Calu3 (cell line): ENCODE data around the gene LCAT. TPM values are rescaled to one million over a fixed set of nuclear protein-coding genes. Genes with fewer than 3 reads are reported as not detected.

Experiments
- BruUV-seq: library from RNA; stranded (reverse); fragments of 400-500 nt; replicated peaks from 2 replicates; lab custom pipeline; 2021; lab: Mats Ljungman, UMichigan
- CTCF ChIA-PET: fragments of 300-600 bp; sonication (Branson Sonifier 250); formaldehyde crosslinking; loops from one replicate; lab custom pipeline; 2022; ENCODE audit warnings: antibody characterized with exemption; lab: Charles Lee
- DNase-seq: peaks from one replicate; pipeline ENCODE4 v3.0.0; 2022
- H3K27ac Mint-ChIP-seq: one replicate; pipeline ENCODE4 v1.8.0; 2022; ENCODE audit warnings: mixed read lengths; ENCODE audit not compliant: unreplicated experiment
- H3K27me3 Mint-ChIP-seq: one replicate; pipeline ENCODE4 v1.8.0; 2022; ENCODE audit warnings: mixed read lengths; ENCODE audit not compliant: unreplicated experiment
- H3K36me3 Mint-ChIP-seq: one replicate; pipeline ENCODE4 v1.8.0; 2022; ENCODE audit warnings: mild to moderate bottlenecking, moderate library complexity, mixed read lengths; ENCODE audit not compliant: insufficient read depth, unreplicated experiment
- H3K4me1 Mint-ChIP-seq: one replicate; pipeline ENCODE4 v1.8.0; 2022; ENCODE audit warnings: mild to moderate bottlenecking, low read depth, mixed read lengths; ENCODE audit not compliant: unreplicated experiment
- H3K4me3 Mint-ChIP-seq: one replicate; pipeline ENCODE4 v1.8.0; 2022; ENCODE audit warnings: mild to moderate bottlenecking, low read depth, moderate library complexity, mixed read lengths; ENCODE audit not compliant: unreplicated experiment
- H3K9me3 Mint-ChIP-seq: one replicate; pipeline ENCODE4 v1.8.0; 2022; ENCODE audit warnings: low read depth, mixed read lengths; ENCODE audit not compliant: unreplicated experiment
- intact Hi-C: fragments of 100-400 bp; cut with micrococcal nuclease; formaldehyde crosslinking; loops from one replicate; pipeline ENCODE4 v1.10.0; 2022; ENCODE audit not compliant: unreplicated experiment
- total RNA-seq: library from RNA; stranded (reverse); gene quantifications from 2 replicates; pipeline ENCODE4 v1.2.3, GENCODE V29; 2022
- TF ChIP-seq, protein P1 (sequence below): fragments of 200-600 bp; IDR thresholded peaks from one replicate; pipeline ENCODE4 v1.8.0; 2022; ENCODE audit warnings: antibody characterized with exemption; ENCODE audit not compliant: unreplicated experiment

Gene LCAT
- total RNA-seq, 1 experiment from 2014 or later, result 14.7 TPM

DNA sequence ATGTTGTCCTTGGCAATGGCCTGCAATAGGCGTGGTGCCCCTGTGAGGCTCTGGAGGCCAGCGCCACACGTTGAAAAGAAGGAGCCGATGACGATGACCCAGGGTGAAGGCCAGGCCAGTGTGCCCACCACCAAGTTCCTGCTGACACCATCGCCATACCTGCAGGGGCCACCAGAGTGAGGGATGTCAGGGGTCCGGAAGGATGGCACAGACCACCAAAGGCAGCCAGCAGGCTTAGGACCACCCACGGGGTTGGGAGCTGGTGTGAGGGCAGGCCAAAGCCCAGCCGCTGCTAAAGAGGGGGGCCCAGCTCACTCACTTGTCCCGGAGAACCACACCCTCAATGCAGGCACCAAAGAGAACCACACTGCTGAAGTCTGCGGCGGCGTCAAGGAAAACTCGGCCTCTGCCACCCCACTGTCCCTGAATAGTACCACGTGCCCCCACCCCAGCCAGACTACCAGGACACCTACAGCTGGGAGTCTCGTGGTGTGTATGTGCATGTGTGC lies 6.5 kb upstream of the LCAT start:
- BruUV-seq, result no TSS peak
- peaks cover 51% of the 10 kb centered on the region for H3K36me3 Mint-ChIP-seq

DNA sequence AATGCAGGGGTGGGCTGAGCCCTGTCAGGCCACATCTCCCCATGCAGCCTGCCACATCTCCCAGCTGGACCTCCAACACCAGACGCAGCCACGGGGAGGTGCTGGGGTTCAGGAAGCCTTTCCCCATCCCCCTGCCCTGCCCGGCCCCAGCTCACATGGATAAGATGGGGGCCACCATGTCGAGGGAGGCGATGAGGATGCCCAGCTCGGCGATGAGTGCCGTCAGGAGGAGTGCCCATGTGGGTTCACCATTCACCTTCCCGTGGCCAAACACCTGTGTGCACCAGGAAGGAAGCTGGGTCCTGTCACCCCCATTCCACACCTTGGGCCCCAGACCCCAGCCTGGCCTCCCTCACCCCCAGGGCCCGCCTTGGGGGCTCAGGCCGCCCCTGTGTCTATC lies 5.7 kb upstream of the LCAT start:
- peaks cover 9% of the 10 kb centered on the region for H3K4me1 Mint-ChIP-seq
- H3K27me3 Mint-ChIP-seq, result no peaks in the 10 kb centered on the region
- peaks cover 59% of the 10 kb centered on the region for H3K36me3 Mint-ChIP-seq
- CTCF ChIA-PET, result interaction anchor here (1.1 kb wide), 1 partner anchor 8 kb away, joined by 4 read pairs; no protein-coding TSS in a partner anchor
- TF ChIP-seq, protein P1, sequence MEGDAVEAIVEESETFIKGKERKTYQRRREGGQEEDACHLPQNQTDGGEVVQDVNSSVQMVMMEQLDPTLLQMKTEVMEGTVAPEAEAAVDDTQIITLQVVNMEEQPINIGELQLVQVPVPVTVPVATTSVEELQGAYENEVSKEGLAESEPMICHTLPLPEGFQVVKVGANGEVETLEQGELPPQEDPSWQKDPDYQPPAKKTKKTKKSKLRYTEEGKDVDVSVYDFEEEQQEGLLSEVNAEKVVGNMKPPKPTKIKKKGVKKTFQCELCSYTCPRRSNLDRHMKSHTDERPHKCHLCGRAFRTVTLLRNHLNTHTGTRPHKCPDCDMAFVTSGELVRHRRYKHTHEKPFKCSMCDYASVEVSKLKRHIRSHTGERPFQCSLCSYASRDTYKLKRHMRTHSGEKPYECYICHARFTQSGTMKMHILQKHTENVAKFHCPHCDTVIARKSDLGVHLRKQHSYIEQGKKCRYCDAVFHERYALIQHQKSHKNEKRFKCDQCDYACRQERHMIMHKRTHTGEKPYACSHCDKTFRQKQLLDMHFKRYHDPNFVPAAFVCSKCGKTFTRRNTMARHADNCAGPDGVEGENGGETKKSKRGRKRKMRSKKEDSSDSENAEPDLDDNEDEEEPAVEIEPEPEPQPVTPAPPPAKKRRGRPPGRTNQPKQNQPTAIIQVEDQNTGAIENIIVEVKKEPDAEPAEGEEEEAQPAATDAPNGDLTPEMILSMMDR, result no peak
- peak overlapping the region; percentile 56 for H3K27ac Mint-ChIP-seq
- no peak overlapping the region for H3K4me3 Mint-ChIP-seq
- no TSS peak for BruUV-seq
- intact Hi-C loops, result no loop called here
- H3K9me3 Mint-ChIP-seq, result no peaks in the 10 kb centered on the region
- DNase-seq, result no peak

More for the DNA sequence above, 6.5 kb upstream of the LCAT start:
- H3K4me3 Mint-ChIP-seq, result no peak overlapping the region
- H3K27me3 Mint-ChIP-seq, result no peaks in the 10 kb centered on the region
- intact Hi-C loops, result no loop called here
- CTCF ChIA-PET, result interaction anchor here (0.5 to 1.1 kb wide), 2 partner anchors 9 to 118 kb away, joined by 4 to 5 read pairs; no protein-coding TSS in a partner anchor
- no peaks in the 10 kb centered on the region for H3K9me3 Mint-ChIP-seq
- TF ChIP-seq, protein P1, result no peak
- no peak overlapping the region for H3K27ac Mint-ChIP-seq
- peaks cover 9% of the 10 kb centered on the region for H3K4me1 Mint-ChIP-seq
- DNase-seq, result no peak

DNA sequence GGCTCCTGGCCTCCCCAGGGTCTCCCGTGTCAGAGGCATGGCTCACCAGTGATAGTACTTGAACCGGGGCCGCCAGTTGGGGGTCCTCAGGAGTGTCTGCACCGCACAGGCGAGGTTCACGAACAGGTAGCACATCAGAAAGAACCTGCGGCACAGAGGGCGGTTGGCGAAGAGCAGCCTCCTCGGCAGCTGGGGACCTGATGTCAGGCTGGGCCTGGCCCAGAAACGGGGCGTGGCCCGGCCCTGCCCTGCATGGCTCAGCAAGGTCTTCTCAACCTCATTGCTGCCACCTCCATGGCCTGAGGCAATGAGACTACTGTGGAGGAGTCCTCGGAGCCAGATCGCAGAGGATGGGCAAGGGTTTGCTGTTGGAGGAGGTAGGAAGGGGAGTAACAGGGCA lies 4.1 kb upstream of the LCAT start:
- peaks cover 63% of the 10 kb centered on the region for H3K36me3 Mint-ChIP-seq
- DNase-seq, result no peak
- TF ChIP-seq, protein P1, result no peak
- H3K4me1 Mint-ChIP-seq, result peaks cover 9% of the 10 kb centered on the region
- CTCF ChIA-PET, result no interaction called here
- intact Hi-C loops, result no loop called here
- H3K27ac Mint-ChIP-seq, result peak overlapping the region; percentile 56
- no TSS peak for BruUV-seq
- no peaks in the 10 kb centered on the region for H3K9me3 Mint-ChIP-seq
- no peaks in the 10 kb centered on the region for H3K27me3 Mint-ChIP-seq
- peak overlapping the region; percentile 33 for H3K4me3 Mint-ChIP-seq

DNA sequence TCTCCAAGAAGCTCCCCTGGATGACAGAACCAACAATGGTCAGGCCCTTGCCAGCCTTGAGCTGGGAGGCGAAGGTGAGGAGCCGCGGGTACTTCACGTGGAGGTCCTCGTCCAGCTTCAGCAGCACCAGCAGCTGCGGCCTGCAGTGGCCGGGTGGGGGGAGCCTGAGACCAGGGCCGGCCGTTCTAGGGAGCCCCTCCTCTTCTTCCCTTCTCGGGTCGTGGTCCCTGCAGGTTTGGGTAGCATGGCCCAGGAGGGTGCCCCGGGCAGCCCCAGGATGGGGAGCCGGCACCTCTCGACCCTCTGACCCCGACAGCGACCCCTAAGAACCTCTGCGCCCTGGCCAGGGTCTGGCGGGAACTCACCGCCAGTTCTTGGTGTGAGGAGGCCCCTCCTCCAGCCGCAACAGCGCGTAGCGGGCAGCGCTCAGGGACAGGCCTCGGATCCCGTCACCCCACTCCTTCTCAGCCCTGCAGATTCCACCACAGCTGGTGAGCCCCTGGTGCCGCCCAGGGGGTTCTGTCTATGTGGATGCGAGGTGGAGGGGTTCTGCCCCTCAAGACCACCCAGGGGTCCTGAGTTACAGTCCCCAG lies 3.1 kb upstream of the LCAT start:
- Mint-ChIP-seq H3K9me3 (no peaks in the 10 kb centered on the region), H3K4me3 (no peak overlapping the region), H3K4me1 (peaks cover 9% of the 10 kb centered on the region), H3K27ac (no peak overlapping the region), H3K36me3 (peaks cover 67% of the 10 kb centered on the region), H3K27me3 (no peaks in the 10 kb centered on the region)
- intact Hi-C loops, result no loop called here
- CTCF ChIA-PET, result no interaction called here
- TF ChIP-seq, protein P1, result no peak
- no peak for DNase-seq
- no TSS peak for BruUV-seq
